Measurements from ENCODE around the gene MAN1A1. TPM values are rescaled to one million over a fixed set of nuclear protein-coding genes. Genes with fewer than 3 reads are reported as not detected.
A peak's percentile ranks its signal among the peaks of the same experiment; 100 is the strongest.
"Not testable (repeated sequence)": the region's sequence is repeated elsewhere in the genome, so short reads cannot be mapped to it uniquely, and the experiment has no call there.

Gene MAN1A1
- total RNA-seq, 2 donors from 2014 or later: 14.2 to 19.6 TPM

- ATAC-seq (no peak), DNase-seq (no peak)
- Mint-ChIP-seq H3K27me3 (no peaks in the 10 kb centered on the region), H3K36me3 (ENCODE audit: low read depth) (no peaks in the 10 kb centered on the region), H3K27ac (no peak overlapping the region), H3K4me1 (peaks cover 10% of the 10 kb centered on the region), H3K4me3 (no peak overlapping the region)
- H3K9me3 ChIP-seq (ENCODE audit: control insufficient read depth, low read length, poor library complexity, severe bottlenecking): no peaks in the 10 kb centered on the region
Measured at GRCh38 chr6:119299694-119300093, 49.9 kb downstream of the MAN1A1 start.

GRCh38 chr6:119297049-119297448 is 52.5 kb downstream of the MAN1A1 start:
- no peaks in the 10 kb centered on the region for H3K9me3 ChIP-seq (ENCODE audit: control insufficient read depth, low read length, poor library complexity, severe bottlenecking)
- Mint-ChIP-seq H3K36me3 (ENCODE audit: low read depth) (no peaks in the 10 kb centered on the region), H3K4me3 (no peak overlapping the region), H3K27ac (no peak overlapping the region), H3K4me1 (peaks cover 5% of the 10 kb centered on the region), H3K27me3 (no peaks in the 10 kb centered on the region)
- ATAC-seq (no peak), DNase-seq (no peak)

GRCh38 chr6:119296036-119297035 is 53.2 kb downstream of the MAN1A1 start:
- no peaks in the 10 kb centered on the region for H3K36me3 Mint-ChIP-seq (ENCODE audit: low read depth)
- no peaks in the 10 kb centered on the region for H3K27me3 Mint-ChIP-seq
- ATAC-seq: no peak
- H3K4me1 Mint-ChIP-seq: peaks cover 5% of the 10 kb centered on the region
- H3K4me3 Mint-ChIP-seq: no peak overlapping the region
- no peak for DNase-seq
- no peaks in the 10 kb centered on the region for H3K9me3 ChIP-seq (ENCODE audit: control insufficient read depth, low read length, poor library complexity, severe bottlenecking)
- no peak overlapping the region for H3K27ac Mint-ChIP-seq

- Mint-ChIP-seq H3K4me1 (peaks cover 5% of the 10 kb centered on the region), H3K27me3 (no peaks in the 10 kb centered on the region)
Measured at GRCh38 chr6:119294984-119295383, 54.6 kb downstream of the MAN1A1 start.

GRCh38 chr6:119291060-119291459 is 58.5 kb downstream of the MAN1A1 start:
- H3K4me1 Mint-ChIP-seq; ATAC-seq; H3K27ac Mint-ChIP-seq; H3K9me3 ChIP-seq (ENCODE audit: control insufficient read depth, low read length, poor library complexity, severe bottlenecking); H3K4me3 Mint-ChIP-seq; H3K36me3 Mint-ChIP-seq (ENCODE audit: low read depth); DNase-seq; H3K27me3 Mint-ChIP-seq: not testable (repeated sequence)

More at GRCh38 chr6:119294984-119295383, 54.6 kb downstream of the MAN1A1 start:
- ATAC-seq (no peak), DNase-seq (no peak)
- peaks cover 2% of the 10 kb centered on the region for H3K36me3 Mint-ChIP-seq (ENCODE audit: low read depth)
- no peaks in the 10 kb centered on the region for H3K9me3 ChIP-seq (ENCODE audit: control insufficient read depth, low read length, poor library complexity, severe bottlenecking)
- H3K27ac Mint-ChIP-seq: peak overlapping the region; percentile 24
- H3K4me3 Mint-ChIP-seq: no peak overlapping the region

GRCh38 chr6:119290306-119290705 is 59.3 kb downstream of the MAN1A1 start:
- ATAC-seq (no peak), DNase-seq (no peak)
- H3K4me1 Mint-ChIP-seq: peaks cover 2% of the 10 kb centered on the region
- H3K9me3 ChIP-seq (ENCODE audit: control insufficient read depth, low read length, poor library complexity, severe bottlenecking): no peaks in the 10 kb centered on the region
- H3K27ac Mint-ChIP-seq: no peak overlapping the region
- H3K36me3 Mint-ChIP-seq (ENCODE audit: low read depth): peaks cover 2% of the 10 kb centered on the region
- H3K4me3 Mint-ChIP-seq: no peak overlapping the region
- H3K27me3 Mint-ChIP-seq: no peaks in the 10 kb centered on the region

GRCh38 chr6:119289651-119290050 is 59.9 kb downstream of the MAN1A1 start:
- H3K9me3 ChIP-seq (ENCODE audit: control insufficient read depth, low read length, poor library complexity, severe bottlenecking): no peaks in the 10 kb centered on the region
- Mint-ChIP-seq H3K27me3 (no peaks in the 10 kb centered on the region), H3K4me3 (no peak overlapping the region), H3K27ac (no peak overlapping the region), H3K36me3 (ENCODE audit: low read depth) (peaks cover 2% of the 10 kb centered on the region), H3K4me1 (no peaks in the 10 kb centered on the region)
- DNase-seq: no peak
- ATAC-seq: no peak

- H3K4me1 Mint-ChIP-seq: peaks cover 6% of the 10 kb centered on the region
- no peak for DNase-seq
- H3K27ac Mint-ChIP-seq: no peak overlapping the region
- H3K27me3 Mint-ChIP-seq: no peaks in the 10 kb centered on the region
- H3K9me3 ChIP-seq (ENCODE audit: control insufficient read depth, low read length, poor library complexity, severe bottlenecking): no peaks in the 10 kb centered on the region
- peaks cover 5% of the 10 kb centered on the region for H3K36me3 Mint-ChIP-seq (ENCODE audit: low read depth)
- H3K4me3 Mint-ChIP-seq: no peak overlapping the region
- ATAC-seq: no peak
Measured at GRCh38 chr6:119285908-119286625, 63.5 kb downstream of the MAN1A1 start.

- peaks cover 6% of the 10 kb centered on the region for H3K4me1 Mint-ChIP-seq
- no peak for DNase-seq
- H3K36me3 Mint-ChIP-seq (ENCODE audit: low read depth): peaks cover 5% of the 10 kb centered on the region
- ATAC-seq: peak; percentile 50
- H3K27ac Mint-ChIP-seq: no peak overlapping the region
- H3K4me3 Mint-ChIP-seq: no peak overlapping the region
- no peaks in the 10 kb centered on the region for H3K9me3 ChIP-seq (ENCODE audit: control insufficient read depth, low read length, poor library complexity, severe bottlenecking)
- H3K27me3 Mint-ChIP-seq: no peaks in the 10 kb centered on the region
Measured at GRCh38 chr6:119284861-119285521, 64.6 kb downstream of the MAN1A1 start.

GRCh38 chr6:119283979-119284545 is 65.5 kb downstream of the MAN1A1 start:
- Mint-ChIP-seq H3K27me3 (no peaks in the 10 kb centered on the region), H3K4me1 (peaks cover 6% of the 10 kb centered on the region), H3K4me3 (no peak overlapping the region), H3K36me3 (ENCODE audit: low read depth) (peaks cover 5% of the 10 kb centered on the region), H3K27ac (no peak overlapping the region)
- DNase-seq (no peak), ATAC-seq (no peak)
- H3K9me3 ChIP-seq (ENCODE audit: control insufficient read depth, low read length, poor library complexity, severe bottlenecking): no peaks in the 10 kb centered on the region

- Mint-ChIP-seq H3K27me3 (no peaks in the 10 kb centered on the region), H3K4me1 (peaks cover 6% of the 10 kb centered on the region), H3K4me3 (no peak overlapping the region), H3K36me3 (ENCODE audit: low read depth) (peaks cover 5% of the 10 kb centered on the region), H3K27ac (no peak overlapping the region)
- H3K9me3 ChIP-seq (ENCODE audit: control insufficient read depth, low read length, poor library complexity, severe bottlenecking): no peaks in the 10 kb centered on the region
- ATAC-seq: no peak
- DNase-seq: no peak
Measured at GRCh38 chr6:119283214-119283613, 66.3 kb downstream of the MAN1A1 start.

- ATAC-seq: no peak
- H3K36me3 Mint-ChIP-seq (ENCODE audit: low read depth): peaks cover 5% of the 10 kb centered on the region
- H3K9me3 ChIP-seq (ENCODE audit: control insufficient read depth, low read length, poor library complexity, severe bottlenecking): no peaks in the 10 kb centered on the region
- no peaks in the 10 kb centered on the region for H3K27me3 Mint-ChIP-seq
- H3K27ac Mint-ChIP-seq: no peak overlapping the region
- no peak overlapping the region for H3K4me3 Mint-ChIP-seq
- H3K4me1 Mint-ChIP-seq: peaks cover 6% of the 10 kb centered on the region
- no peak for DNase-seq
Measured at GRCh38 chr6:119280668-119281067, 68.9 kb downstream of the MAN1A1 start.

- DNase-seq (no peak), ATAC-seq (no peak)
- no peak overlapping the region for H3K27ac Mint-ChIP-seq
- peaks cover 6% of the 10 kb centered on the region for H3K4me1 Mint-ChIP-seq
- H3K4me3 Mint-ChIP-seq: no peak overlapping the region
- no peaks in the 10 kb centered on the region for H3K27me3 Mint-ChIP-seq
- no peaks in the 10 kb centered on the region for H3K9me3 ChIP-seq (ENCODE audit: control insufficient read depth, low read length, poor library complexity, severe bottlenecking)
- peaks cover 5% of the 10 kb centered on the region for H3K36me3 Mint-ChIP-seq (ENCODE audit: low read depth)
Measured at GRCh38 chr6:119280080-119280479, 69.5 kb downstream of the MAN1A1 start.

All from T-helper 17 cell (primary cell).